Measurements from ENCODE around the gene TIMM21. TPM values are rescaled to one million over a fixed set of nuclear protein-coding genes. Genes with fewer than 3 reads are reported as not detected.

TIMM21 gene
- total and polyA plus RNA-seq, 9 of the 15 experiments (the other 6 are each of a cell fraction or from before 2014, with no cell fraction given): 54.7 to 229 (median 83.3) TPM

DNA sequence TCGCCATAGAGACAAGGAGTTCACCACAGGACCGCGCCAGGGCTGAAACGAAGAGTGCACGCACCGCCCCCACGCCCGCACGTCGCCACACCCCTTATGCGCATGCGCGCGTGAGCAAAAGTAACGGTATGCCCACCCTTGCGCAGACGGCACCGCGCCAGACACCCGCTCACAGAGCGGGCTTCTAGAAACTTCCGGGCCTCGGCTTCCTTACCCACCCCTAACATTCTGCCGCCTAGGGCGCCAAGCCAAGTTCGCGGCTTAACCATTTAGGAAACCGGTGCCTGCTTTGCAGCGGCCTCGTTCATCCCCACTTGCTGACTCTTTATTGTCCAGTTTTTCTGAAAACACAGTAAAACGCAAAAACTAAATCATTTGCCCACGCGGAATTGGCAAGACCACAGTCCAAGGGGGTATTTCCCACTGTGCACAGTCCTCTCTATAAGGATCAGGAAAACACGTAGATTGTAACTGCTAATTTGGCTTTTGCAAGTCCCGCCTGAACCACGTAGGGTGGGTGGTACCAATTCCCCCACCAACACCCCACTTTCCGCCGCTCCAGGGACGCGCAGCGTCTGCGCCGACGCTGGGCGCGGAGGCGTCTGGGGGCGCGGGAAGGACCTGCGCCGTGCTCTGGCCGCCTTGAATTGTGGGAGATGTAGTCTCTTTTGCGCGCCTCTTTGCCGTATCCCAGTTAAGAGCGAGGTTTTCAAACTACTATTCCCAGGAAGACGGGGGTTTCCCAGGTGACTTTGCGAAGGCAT is at the start of gene TIMM21, which contains the start of gene FBXO15 (continued):
- TF ChIP-seq, protein P1, sequence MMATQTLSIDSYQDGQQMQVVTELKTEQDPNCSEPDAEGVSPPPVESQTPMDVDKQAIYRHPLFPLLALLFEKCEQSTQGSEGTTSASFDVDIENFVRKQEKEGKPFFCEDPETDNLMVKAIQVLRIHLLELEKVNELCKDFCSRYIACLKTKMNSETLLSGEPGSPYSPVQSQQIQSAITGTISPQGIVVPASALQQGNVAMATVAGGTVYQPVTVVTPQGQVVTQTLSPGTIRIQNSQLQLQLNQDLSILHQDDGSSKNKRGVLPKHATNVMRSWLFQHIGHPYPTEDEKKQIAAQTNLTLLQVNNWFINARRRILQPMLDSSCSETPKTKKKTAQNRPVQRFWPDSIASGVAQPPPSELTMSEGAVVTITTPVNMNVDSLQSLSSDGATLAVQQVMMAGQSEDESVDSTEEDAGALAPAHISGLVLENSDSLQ (IDR thresholded peaks at IDR 0.05): no peak
- no peak for TF ChIP-seq SMC3 (conservative IDR thresholded peaks at IDR 0.05; ENCODE audit: insufficient read depth, low read depth, low read length)
- TF ChIP-seq ZZZ3 (IDR thresholded peaks at IDR 0.05): peak; percentile 48; the same call in 1 of the 2 replicates
- TF ChIP-seq MEF2A (IDR thresholded peaks at IDR 0.05; ENCODE audit: control insufficient read depth, low read depth, low read length): no peak
- TF ChIP-seq, protein P2, sequence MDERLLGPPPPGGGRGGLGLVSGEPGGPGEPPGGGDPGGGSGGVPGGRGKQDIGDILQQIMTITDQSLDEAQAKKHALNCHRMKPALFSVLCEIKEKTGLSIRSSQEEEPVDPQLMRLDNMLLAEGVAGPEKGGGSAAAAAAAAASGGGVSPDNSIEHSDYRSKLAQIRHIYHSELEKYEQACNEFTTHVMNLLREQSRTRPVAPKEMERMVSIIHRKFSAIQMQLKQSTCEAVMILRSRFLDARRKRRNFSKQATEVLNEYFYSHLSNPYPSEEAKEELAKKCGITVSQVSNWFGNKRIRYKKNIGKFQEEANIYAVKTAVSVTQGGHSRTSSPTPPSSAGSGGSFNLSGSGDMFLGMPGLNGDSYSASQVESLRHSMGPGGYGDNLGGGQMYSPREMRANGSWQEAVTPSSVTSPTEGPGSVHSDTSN (CRISPR knock-in tag; IDR thresholded peaks at IDR 0.05; ENCODE audit: low read depth): no peak
- TF ChIP-seq, protein P2 (tag; conservative IDR thresholded peaks at IDR 0.05; ENCODE audit: low read depth): no peak
- TF ChIP-seq, protein P3, sequence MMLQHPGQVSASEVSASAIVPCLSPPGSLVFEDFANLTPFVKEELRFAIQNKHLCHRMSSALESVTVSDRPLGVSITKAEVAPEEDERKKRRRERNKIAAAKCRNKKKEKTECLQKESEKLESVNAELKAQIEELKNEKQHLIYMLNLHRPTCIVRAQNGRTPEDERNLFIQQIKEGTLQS (IDR thresholded peaks at IDR 0.05): no peak
- TF ChIP-seq, protein P3 (CRISPR knock-in tag; conservative IDR thresholded peaks at IDR 0.05): no peak
- no peak for TF ChIP-seq HDAC3 (IDR thresholded peaks at IDR 0.05; ENCODE audit: borderline replicate concordance, partially characterized antibody)
- TF ChIP-seq MCM3 (IDR thresholded peaks at IDR 0.05): no peak
- TF ChIP-seq ZBED1 (IDR thresholded peaks at IDR 0.05): no peak
- TF ChIP-seq PML (IDR thresholded peaks at IDR 0.05; ENCODE audit: low read length): peak; percentile 80; the same call in 1 of the 2 replicates
- no peak for TF ChIP-seq HMG20B (CRISPR knock-in tag; IDR thresholded peaks at IDR 0.05)
- no peak for TF ChIP-seq HDAC1 (IDR thresholded peaks at IDR 0.05)
- TF ChIP-seq KAT8 (IDR thresholded peaks at IDR 0.05; ENCODE audit: low read depth): no peak
- no peak for TF ChIP-seq NFYB (IDR thresholded peaks at IDR 0.05; ENCODE audit: extremely low read depth, insufficient read length)
- no peak for TF ChIP-seq ZNF121 (CRISPR knock-in tag; conservative IDR thresholded peaks at IDR 0.05)
- TF ChIP-seq, protein P4, sequence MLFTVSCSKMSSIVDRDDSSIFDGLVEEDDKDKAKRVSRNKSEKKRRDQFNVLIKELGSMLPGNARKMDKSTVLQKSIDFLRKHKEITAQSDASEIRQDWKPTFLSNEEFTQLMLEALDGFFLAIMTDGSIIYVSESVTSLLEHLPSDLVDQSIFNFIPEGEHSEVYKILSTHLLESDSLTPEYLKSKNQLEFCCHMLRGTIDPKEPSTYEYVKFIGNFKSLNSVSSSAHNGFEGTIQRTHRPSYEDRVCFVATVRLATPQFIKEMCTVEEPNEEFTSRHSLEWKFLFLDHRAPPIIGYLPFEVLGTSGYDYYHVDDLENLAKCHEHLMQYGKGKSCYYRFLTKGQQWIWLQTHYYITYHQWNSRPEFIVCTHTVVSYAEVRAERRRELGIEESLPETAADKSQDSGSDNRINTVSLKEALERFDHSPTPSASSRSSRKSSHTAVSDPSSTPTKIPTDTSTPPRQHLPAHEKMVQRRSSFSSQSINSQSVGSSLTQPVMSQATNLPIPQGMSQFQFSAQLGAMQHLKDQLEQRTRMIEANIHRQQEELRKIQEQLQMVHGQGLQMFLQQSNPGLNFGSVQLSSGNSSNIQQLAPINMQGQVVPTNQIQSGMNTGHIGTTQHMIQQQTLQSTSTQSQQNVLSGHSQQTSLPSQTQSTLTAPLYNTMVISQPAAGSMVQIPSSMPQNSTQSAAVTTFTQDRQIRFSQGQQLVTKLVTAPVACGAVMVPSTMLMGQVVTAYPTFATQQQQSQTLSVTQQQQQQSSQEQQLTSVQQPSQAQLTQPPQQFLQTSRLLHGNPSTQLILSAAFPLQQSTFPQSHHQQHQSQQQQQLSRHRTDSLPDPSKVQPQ (CRISPR knock-in tag; IDR thresholded peaks at IDR 0.05; ENCODE audit: borderline replicate concordance): no peak
- no peak for TF ChIP-seq ZFP1 (CRISPR knock-in tag; IDR thresholded peaks at IDR 0.05)
- TF ChIP-seq ZNF79 (CRISPR knock-in tag; IDR thresholded peaks at IDR 0.05; ENCODE audit: low read depth): no peak
- TF ChIP-seq MED1 (CRISPR knock-in tag; IDR thresholded peaks at IDR 0.05; ENCODE audit: borderline replicate concordance): no peak
- no peak for TF ChIP-seq KDM1A (IDR thresholded peaks at IDR 0.05)
- no peak for TF ChIP-seq PRMT5 (CRISPR knock-in tag; IDR thresholded peaks at IDR 0.05)

All from K562 (cell line).